Endothelial cell of umbilical vein (primary cell): Measurements from ENCODE around the gene CCNY. TPM values are rescaled to one million over a fixed set of nuclear protein-coding genes. Genes with fewer than 3 reads are reported as not detected.

Experiments
- BruUV-seq: library from RNA; stranded (reverse); fragments of 400-500 nt; replicated peaks from 2 replicates; lab custom pipeline; 2021; lab: Mats Ljungman, UMichigan
- CTCF ChIA-PET: fragments of 300-600, 350-600 bp; sonication (Branson Sonifier 250); formaldehyde crosslinking; loops from one replicate; lab custom pipeline; 2021; ENCODE audit warnings: antibody characterized with exemption, inconsistent platforms; lab: Charles Lee
- POLR2A ChIA-PET: fragments of 300-600, 350-600 bp; sonication (Branson Sonifier 250); formaldehyde crosslinking; loops from one replicate; lab custom pipeline; 2021; ENCODE audit warnings: antibody characterized with exemption, inconsistent platforms; lab: Charles Lee
- DNase-seq: peaks from one replicate; pipeline ENCODE4 v3.0.0-alpha.2; 2011; ENCODE audit warnings: low read depth, low spot score
- FAIRE-seq: peaks from 2 replicates; lab custom pipeline; 2011; peaks lifted over from hg19 to GRCh38; lab: Jason Lieb, UNC
- H2AFZ ChIP-seq: 2 replicates; pipeline ENCODE4 v1.6.0; 2012; ENCODE audit warnings: low read depth, low read length, control low read depth, inconsistent platforms
- H3K27ac ChIP-seq: 2 replicates; pipeline ENCODE4 v1.5.1; 2011; ENCODE audit warnings: low read depth, mild to moderate bottlenecking, control low read depth, low read length, moderate library complexity; ENCODE audit not compliant: insufficient read depth
- H3K27me3 ChIP-seq, 2 experiments: 2 replicates each; pipeline versions ENCODE4 v1.6.0 to v1.6.1; 2011; ENCODE audit warnings: low read length in 2 of 2, mixed read lengths in 1 of 2; ENCODE audit not compliant: control insufficient read depth in 2 of 2, insufficient read depth in 2 of 2
- H3K36me3 ChIP-seq, 2 experiments: 2 replicates in 1 of 2; 3 replicates in 1 of 2; pipeline ENCODE4 v1.5.1; 2011; ENCODE audit warnings: low read length in 2 of 2, mild to moderate bottlenecking in 1 of 2, moderate library complexity in 1 of 2; ENCODE audit not compliant: control insufficient read depth in 2 of 2, insufficient read depth in 2 of 2; ENCODE audit errors: extremely low read depth in 1 of 2
- H3K4me1 ChIP-seq: 3 replicates; pipeline ENCODE4 v1.5.1; 2011; ENCODE audit warnings: mild to moderate bottlenecking, low read length; ENCODE audit not compliant: control insufficient read depth, insufficient read depth; ENCODE audit errors: extremely low read depth
- H3K4me2 ChIP-seq: 2 replicates; pipeline ENCODE4 v1.6.1; 2011; ENCODE audit warnings: low read length, control low read depth, mixed read lengths; ENCODE audit not compliant: insufficient read depth
- H3K4me3 ChIP-seq, 3 experiments: fragments of 200-600 bp in 1 of 3; sonication (generic), shearing (Covaris generic) in 1 of 3; replicated peaks in 1 of 3; 2 replicates each; pipeline ENCODE4 v1.5.1; 2011 to 2016; ENCODE audit warnings: control low read depth in 3 of 3, low read length in 3 of 3, mild to moderate bottlenecking in 2 of 3, inconsistent platforms in 1 of 3, low read depth in 1 of 3, moderate library complexity in 1 of 3; ENCODE audit not compliant: insufficient read depth in 1 of 3
- H3K79me2 ChIP-seq: 2 replicates; pipeline ENCODE4 v1.6.0; 2012; ENCODE audit warnings: low read length, inconsistent platforms; ENCODE audit not compliant: control insufficient read depth, insufficient read depth
- H3K9ac ChIP-seq: replicated peaks from 2 replicates; pipeline ENCODE3; 2011; ENCODE audit warnings: low read length, control low read depth; ENCODE audit not compliant: insufficient read depth; ENCODE audit errors: extremely low read depth
- H3K9me1 ChIP-seq: replicated peaks from 3 replicates; pipeline ENCODE4 v1.6.0; 2011; ENCODE audit warnings: mild to moderate bottlenecking, low read length; ENCODE audit not compliant: control insufficient read depth, insufficient read depth; ENCODE audit errors: extremely low read depth
- H3K9me3 ChIP-seq: replicated peaks from 2 replicates; pipeline ENCODE4 v1.5.1; 2012; ENCODE audit warnings: low read length, inconsistent platforms; ENCODE audit not compliant: control insufficient read depth, insufficient read depth
- H4K20me1 ChIP-seq: replicated peaks from 2 replicates; pipeline ENCODE3; 2011; ENCODE audit warnings: mild to moderate bottlenecking, low read length; ENCODE audit not compliant: control insufficient read depth, insufficient read depth; ENCODE audit errors: extremely low read depth
- CTCF ChIP-seq, 2 donors: IDR thresholded peaks; 1 replicate in 1 of 2; 2 replicates in 1 of 2; pipeline ENCODE4 v1.5.1; 2011; ENCODE audit warnings: low read length in 2 of 2, mild to moderate bottlenecking in 2 of 2, moderate library complexity in 2 of 2, control low read depth in 1 of 2, inconsistent platforms in 1 of 2, low read depth in 1 of 2; ENCODE audit not compliant: insufficient read depth in 1 of 2; ENCODE audit errors: extremely low read depth in 1 of 2
- EZH2 ChIP-seq: IDR thresholded peaks from 2 replicates; pipeline ENCODE4 v1.6.1; 2012; ENCODE audit warnings: borderline replicate concordance, low read depth, mild to moderate bottlenecking, moderate library complexity, low read length, inconsistent platforms; ENCODE audit not compliant: severe bottlenecking
- FOS ChIP-seq: IDR thresholded peaks from 2 replicates; pipeline ENCODE4 v1.6.1; 2011; ENCODE audit warnings: mild to moderate bottlenecking, low read length, moderate library complexity, borderline replicate concordance; ENCODE audit not compliant: insufficient read depth
- GATA2 ChIP-seq: IDR thresholded peaks from 2 replicates; pipeline ENCODE4 v1.7.0; 2011; ENCODE audit warnings: low read depth, mild to moderate bottlenecking, moderate library complexity, mixed read lengths, low read length; ENCODE audit not compliant: insufficient read length, insufficient read depth
- JUN ChIP-seq: IDR thresholded peaks from 2 replicates; pipeline ENCODE4 v1.6.1; 2011; ENCODE audit warnings: borderline replicate concordance, low read depth; ENCODE audit not compliant: insufficient read length, insufficient read depth
- MAX ChIP-seq: IDR thresholded peaks from 2 replicates; pipeline ENCODE4 v1.6.1; 2011; ENCODE audit not compliant: insufficient read depth, insufficient read length
- MYC ChIP-seq: IDR thresholded peaks from one replicate; pipeline ENCODE4 v1.6.1; 2011; ENCODE audit warnings: mild to moderate bottlenecking, low read depth, low read length
- POLR2A ChIP-seq: IDR thresholded peaks from 2 replicates; pipeline ENCODE4 v1.6.1; 2012; ENCODE audit warnings: low read depth, mild to moderate bottlenecking, control low read depth, low read length
- POLR2AphosphoS5 ChIP-seq: IDR thresholded peaks from 2 replicates; pipeline ENCODE4 v1.6.1; 2012; ENCODE audit warnings: low read depth, mild to moderate bottlenecking, control low read depth, low read length, moderate library complexity; ENCODE audit not compliant: insufficient read depth
- dilution Hi-C: fragments of 300-500 bp; cut with MboI; formaldehyde crosslinking; loops from one replicate; pipeline ENCODE4 v1.15.0; 2019; ENCODE audit warnings: low sequenced_read_pairs; ENCODE audit not compliant: extremely low pct_ligation_motif_present
- intact Hi-C: fragments of 100-400 bp; cut with micrococcal nuclease; formaldehyde crosslinking; loops from one replicate; pipeline ENCODE4 v1.10.0; 2022
- polyA plus RNA-seq, 4 experiments: library from polyadenylated mRNA; depleted of rRNA in 3 of 4; stranded (reverse) in 3 of 4; unstranded in 1 of 4; fragments of >200 nt; gene quantifications; 2 replicates each; pipeline versions ENCODE4 v1.2.1 to v1.2.3, GENCODE V29; 2011 to 2012; ENCODE audit warnings: missing spikeins in 1 of 4
- total RNA-seq: library from RNA; stranded (reverse); gene quantifications from 2 replicates; pipeline ENCODE4 v1.2.3, GENCODE V29; 2021

The CCNY gene
- total and polyA plus RNA-seq, 2 donors (not counting 3 experiments of a cell fraction or from before 2014, with no cell fraction given) = 61.5 to 107 TPM

GRCh38 chr10:35351021-35351420 is 14.7 kb downstream of the CCNY start:
- Histone ChIP-seq H3K4me1 (no peaks in the 10 kb centered on the region), H3K79me2 (peaks cover 98% of the 10 kb centered on the region), H3K27ac (no peak overlapping the region), H4K20me1 (peaks cover 11% of the 10 kb centered on the region), H3K4me3 (no peak overlapping the region), H3K9me1 (no peaks in the 10 kb centered on the region), H3K36me3 (no peaks in the 10 kb centered on the region), H3K27me3 (no peaks in the 10 kb centered on the region), H3K9me3 (no peaks in the 10 kb centered on the region), H3K4me2 (no peak overlapping the region), H2AFZ (no peak overlapping the region), H3K9ac (no peak overlapping the region)
- POLR2A ChIA-PET = no interaction called here
- intact Hi-C loops (no loop called here), dilution Hi-C loops (no loop called here)
- BruUV-seq = no TSS peak
- no peak for DNase-seq
- CTCF ChIA-PET = interaction anchor here (0.7 to 1.4 kb wide), 3 partner anchors 11 to 36 kb away, joined by 3 to 4 read pairs (median 3); no protein-coding TSS in a partner anchor
- no peak for TF ChIP-seq EZH2
- no peak for TF ChIP-seq CTCF (IDR thresholded peaks at IDR 0.05; ENCODE audit: extremely low read depth in 1 of 2, insufficient read depth in 1 of 2, low read depth in 1 of 2, low read length in 2 of 2)
- TF ChIP-seq GATA2 = no peak
- TF ChIP-seq JUN = no peak
- TF ChIP-seq MYC = no peak
- TF ChIP-seq FOS = no peak
- TF ChIP-seq MAX = no peak
- TF ChIP-seq POLR2AphosphoS5 = no peak
- TF ChIP-seq POLR2A = no peak
- no peak for FAIRE-seq
